Adrenal gland (tissue), 19 donors: ENCODE measurements around the gene MDN1. TPM values are rescaled to one million over a fixed set of nuclear protein-coding genes. Genes with fewer than 3 reads are reported as not detected.

Experiments used
- DNase-seq, 7 donors: peaks; one replicate each; pipeline ENCODE4 v3.0.0-alpha.2; 2019 to 2020
- H3K27ac ChIP-seq, 5 donors: fragments of 200-600 bp; sonication (generic) in 4 of 5; 1 replicate in 3 of 5; 2 replicates in 2 of 5; pipeline versions ENCODE4 v1.5.1 to v1.8.0; 2016 to 2020; ENCODE audit warnings: mild to moderate bottlenecking in 1 of 5
- H3K27me3 ChIP-seq: fragments of 200-600 bp; 2 replicates; pipeline ENCODE4 v1.8.0; 2021
- H3K36me3 ChIP-seq, 2 donors: fragments of 200-600 bp; replicated peaks in 1 of 2; 1 replicate in 1 of 2; 2 replicates in 1 of 2; pipeline versions ENCODE4 v1.5.1 to v1.8.0; 2018 to 2022
- H3K4me1 ChIP-seq, 2 donors: fragments of 200-600 bp; replicated peaks in 1 of 2; 1 replicate in 1 of 2; 2 replicates in 1 of 2; pipeline versions ENCODE4 v1.5.1 to v1.8.0; 2018 to 2021
- H3K4me3 ChIP-seq, 4 donors: fragments of 200-600 bp; sonication (generic) in 3 of 4; one replicate each; pipeline ENCODE4 v1.5.1; 2016 to 2018
- H3K9me3 ChIP-seq, 3 donors: fragments of 200-600 bp; sonication (generic) in 1 of 3; replicated peaks in 1 of 3; 1 replicate in 2 of 3; 2 replicates in 1 of 3; pipeline versions ENCODE4 v1.5.1 to v1.8.0; 2016 to 2021
- POLR2A ChIP-seq, 2 donors: fragments of 450-650 bp; IDR thresholded peaks; one replicate each; pipeline ENCODE4 v1.6.1; 2017; ENCODE audit warnings: antibody characterized with exemption in 2 of 2, mild to moderate bottlenecking in 2 of 2, moderate library complexity in 1 of 2
- WGBS, 4 donors: extraction: QIAGEN DNeasy Blood & Tissue Kit in 2 of 4; methylation state at CpG; one replicate each; pipeline versions ENCODE4 v1.1.5 to v1.1.7; 2013 to 2017; 5-methylcytosine and 5-hydroxymethylcytosine counted together
- intact Hi-C, 2 donors: fragments of 100-400 bp; cut with DNase I; formaldehyde crosslinking; loops; one replicate each; pipeline versions ENCODE4 v1.14.1 to v1.15.0; 2022 to 2023
- long read RNA-seq, 10 donors: library from polyadenylated mRNA in 3 of 10; unstranded in 2 of 10; stranded (forward) in 1 of 10; transcript quantifications; one replicate each; pipeline ENCODE4 v2.0.0 and lab custom pipeline, GENCODE V29; 2021 to 2026
- polyA plus RNA-seq, 3 donors: library from polyadenylated mRNA; stranded (reverse); fragments of 200-250 nt in 2 of 3; fragments of 350-450 nt in 1 of 3; fragmentation: Illumina TruSeq in 1 of 3; extraction: RNeasy Lipid Tissue Mini Kit (QIAGEN cat#74804) in 1 of 3; gene quantifications; one replicate each; pipeline ENCODE4 v1.2.3, GENCODE V29; 2013 to 2014
- total RNA-seq, 9 donors: library from RNA; depleted of rRNA in 4 of 9; stranded (reverse); fragments of >200 nt in 4 of 9; fragments of 120-200 nt in 1 of 9; fragmentation: NEBNext Ultra II Directional in 1 of 9; extraction: Animal tissue kit (Norgen Biotek cat#: 25700) in 1 of 9; gene quantifications; one replicate each; pipeline versions ENCODE4 v1.1.0 to v1.2.4, GENCODE V29; 2013 to 2023
- TF ChIP-seq, protein P1 (sequence below), 6 experiments: fragments of 450-650 bp in 4 of 6; fragments of 200-600 bp in 2 of 6; sonication (generic) in 1 of 6; IDR thresholded peaks; 1 replicate in 5 of 6; 2 replicates in 1 of 6; pipeline versions ENCODE4 v1.5.1 to v1.8.0; 2016 to 2021; ENCODE audit warnings: antibody characterized with exemption in 6 of 6, mild to moderate bottlenecking in 2 of 6, moderate library complexity in 1 of 6
- donor health status: healthy with polysubstance abuse.
- donor health status: Bipolar disorder and iron deficiency.
- donor health status: DM: yes; HTN: yes; CAD: no.
- donor health status: DM: no; HTN: no; CAD: no.
- donor health status: DM: no; HTN: no; CAD: no.
- donor health status: DM: yes; HTN: yes; CAD: no.

MDN1 gene, protein sequence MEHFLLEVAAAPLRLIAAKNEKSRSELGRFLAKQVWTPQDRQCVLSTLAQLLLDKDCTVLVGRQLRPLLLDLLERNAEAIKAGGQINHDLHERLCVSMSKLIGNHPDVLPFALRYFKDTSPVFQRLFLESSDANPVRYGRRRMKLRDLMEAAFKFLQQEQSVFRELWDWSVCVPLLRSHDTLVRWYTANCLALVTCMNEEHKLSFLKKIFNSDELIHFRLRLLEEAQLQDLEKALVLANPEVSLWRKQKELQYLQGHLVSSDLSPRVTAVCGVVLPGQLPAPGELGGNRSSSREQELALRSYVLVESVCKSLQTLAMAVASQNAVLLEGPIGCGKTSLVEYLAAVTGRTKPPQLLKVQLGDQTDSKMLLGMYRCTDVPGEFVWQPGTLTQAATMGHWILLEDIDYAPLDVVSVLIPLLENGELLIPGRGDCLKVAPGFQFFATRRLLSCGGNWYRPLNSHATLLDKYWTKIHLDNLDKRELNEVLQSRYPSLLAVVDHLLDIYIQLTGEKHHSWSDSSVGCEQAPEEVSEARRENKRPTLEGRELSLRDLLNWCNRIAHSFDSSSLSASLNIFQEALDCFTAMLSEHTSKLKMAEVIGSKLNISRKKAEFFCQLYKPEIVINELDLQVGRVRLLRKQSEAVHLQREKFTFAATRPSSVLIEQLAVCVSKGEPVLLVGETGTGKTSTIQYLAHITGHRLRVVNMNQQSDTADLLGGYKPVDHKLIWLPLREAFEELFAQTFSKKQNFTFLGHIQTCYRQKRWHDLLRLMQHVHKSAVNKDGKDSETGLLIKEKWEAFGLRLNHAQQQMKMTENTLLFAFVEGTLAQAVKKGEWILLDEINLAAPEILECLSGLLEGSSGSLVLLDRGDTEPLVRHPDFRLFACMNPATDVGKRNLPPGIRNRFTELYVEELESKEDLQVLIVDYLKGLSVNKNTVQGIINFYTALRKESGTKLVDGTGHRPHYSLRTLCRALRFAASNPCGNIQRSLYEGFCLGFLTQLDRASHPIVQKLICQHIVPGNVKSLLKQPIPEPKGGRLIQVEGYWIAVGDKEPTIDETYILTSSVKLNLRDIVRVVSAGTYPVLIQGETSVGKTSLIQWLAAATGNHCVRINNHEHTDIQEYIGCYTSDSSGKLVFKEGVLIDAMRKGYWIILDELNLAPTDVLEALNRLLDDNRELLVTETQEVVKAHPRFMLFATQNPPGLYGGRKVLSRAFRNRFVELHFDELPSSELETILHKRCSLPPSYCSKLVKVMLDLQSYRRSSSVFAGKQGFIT (N-terminal part only)
- total RNA-seq, result 10 to 100 TPM; 15.0 to 31.6 (median 27.4) TPM
- 10 to 100 TPM; 20.1 to 74.1 (median 39.2) TPM for polyA plus RNA-seq
- long read RNA-seq, donor 1, result 0 reads
- long read RNA-seq, donor 2, result 0 reads
- long read RNA-seq, donor 3, result 0 reads
- long read RNA-seq, donor 4, partial matches to known transcripts, result 2 of 3 reads
- long read RNA-seq, donor 4, other reads (novel, unspliced or antisense), result 1 of 3 reads
- long read RNA-seq, donor 5, partial matches to known transcripts, result 4 of 5 reads
- long read RNA-seq, donor 5, other reads (novel, unspliced or antisense), result 1 of 5 reads
- long read RNA-seq, donor 6, partial matches to known transcripts, result 2 of 3 reads
- long read RNA-seq, donor 6, other reads (novel, unspliced or antisense), result 1 of 3 reads
- long read RNA-seq, donor 7, partial matches to known transcripts, result 6 of 6 reads
- long read RNA-seq, donor 7, other reads (novel, unspliced or antisense), result 0 of 6 reads
- long read RNA-seq, donor 8, result 0 reads
- long read RNA-seq, donor 9, partial matches to known transcripts, result 34 of 41 reads
- long read RNA-seq, donor 9, other reads (novel, unspliced or antisense), result 7 of 41 reads
- long read RNA-seq, donor 10, result 0 reads

GRCh38 chr6:89819336-89820130, at the start of gene MDN1:
Gene MDN1, minus strand, starts transcription at chr6:89819794. Its CDS starts 187 bp downstream, at chr6:89819607.
- DNase-seq, result peak; percentile 92 to 96 (median 94)
- peak; percentile 64 to 92 for TF ChIP-seq POLR2A (IDR thresholded peaks at IDR 0.05)
- TF ChIP-seq, protein P1, sequence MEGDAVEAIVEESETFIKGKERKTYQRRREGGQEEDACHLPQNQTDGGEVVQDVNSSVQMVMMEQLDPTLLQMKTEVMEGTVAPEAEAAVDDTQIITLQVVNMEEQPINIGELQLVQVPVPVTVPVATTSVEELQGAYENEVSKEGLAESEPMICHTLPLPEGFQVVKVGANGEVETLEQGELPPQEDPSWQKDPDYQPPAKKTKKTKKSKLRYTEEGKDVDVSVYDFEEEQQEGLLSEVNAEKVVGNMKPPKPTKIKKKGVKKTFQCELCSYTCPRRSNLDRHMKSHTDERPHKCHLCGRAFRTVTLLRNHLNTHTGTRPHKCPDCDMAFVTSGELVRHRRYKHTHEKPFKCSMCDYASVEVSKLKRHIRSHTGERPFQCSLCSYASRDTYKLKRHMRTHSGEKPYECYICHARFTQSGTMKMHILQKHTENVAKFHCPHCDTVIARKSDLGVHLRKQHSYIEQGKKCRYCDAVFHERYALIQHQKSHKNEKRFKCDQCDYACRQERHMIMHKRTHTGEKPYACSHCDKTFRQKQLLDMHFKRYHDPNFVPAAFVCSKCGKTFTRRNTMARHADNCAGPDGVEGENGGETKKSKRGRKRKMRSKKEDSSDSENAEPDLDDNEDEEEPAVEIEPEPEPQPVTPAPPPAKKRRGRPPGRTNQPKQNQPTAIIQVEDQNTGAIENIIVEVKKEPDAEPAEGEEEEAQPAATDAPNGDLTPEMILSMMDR (IDR thresholded peaks at IDR 0.05), result no peak
- Histone ChIP-seq H3K27ac (peak within 1 kb of the TSS; percentile 78 to 96 (median 94)), H3K4me1 (peaks cover 3 to 18% of the 10 kb centered on the region in 2 donors), H3K36me3 (no peaks in the 10 kb centered on the region), H3K4me3 (peak within 1 kb of the TSS; percentile 50 to 98 (median 82)), H3K9me3 (no peaks in the 10 kb centered on the region), H3K27me3 (no peaks in the 10 kb centered on the region)
- 0% methylated on average over 21 to 65 of the region's 65 CpGs for WGBS, 4 donors
- intact Hi-C loops, result no loop called here

GRCh38 chr6:89866024-89866678, 46.6 kb upstream of the MDN1 start:
- whole genome bisulfite sequencing, 4 donors, result 94 to 98% (median 95%) methylated on average over 6 of the region's 6 CpGs
- peaks cover 0 to 16% of the 10 kb centered on the region in 2 donors for H3K36me3 ChIP-seq

More at GRCh38 chr6:89866024-89866678, 46.6 kb upstream of the MDN1 start:
- intact Hi-C loops, result no loop called here
- Histone ChIP-seq H3K9me3 (no peaks in the 10 kb centered on the region), H3K27me3 (no peaks in the 10 kb centered on the region), H3K4me3 (no peak overlapping the region), H3K4me1 (no peaks in the 10 kb centered on the region), H3K27ac (no peak overlapping the region)
- DNase-seq, result no peak
- no peak for TF ChIP-seq POLR2A (IDR thresholded peaks at IDR 0.05)
- TF ChIP-seq, protein P1 (IDR thresholded peaks at IDR 0.05), result no peak
